GM12878 (cell line): ENCODE data around the gene RMDN3.

ENCODE experiments used
- FOS ChIP-seq: IDR thresholded peaks from 3 replicates; pipeline ENCODE4 v1.6.1; 2011; ENCODE audit warnings: borderline replicate concordance; ENCODE audit not compliant: insufficient read length; ENCODE audit errors: extremely low read depth
- HDAC6 ChIP-seq: fragments of 200-600 bp; sonication (generic); IDR thresholded peaks from one replicate; pipeline ENCODE4 v1.8.0; 2017; ENCODE audit warnings: antibody characterized with exemption; ENCODE audit not compliant: unreplicated experiment
- IRF5 ChIP-seq: fragments of 450-650 bp; IDR thresholded peaks from 2 replicates; pipeline ENCODE4 v1.6.1; 2017; ENCODE audit warnings: borderline replicate concordance
- NR2C2 ChIP-seq: IDR thresholded peaks from 2 replicates; pipeline ENCODE4 v1.6.1; 2011; ENCODE audit warnings: borderline replicate concordance, low read depth; ENCODE audit not compliant: control insufficient read depth, insufficient read length
- PAX8 ChIP-seq: fragments of 450-650 bp; IDR thresholded peaks from 2 replicates; pipeline ENCODE4 v1.6.1; 2017; ENCODE audit warnings: mild to moderate bottlenecking, moderate library complexity
- POLR2A ChIP-seq: IDR thresholded peaks from 2 replicates; pipeline ENCODE4 v1.6.1; 2011; ENCODE audit warnings: low read depth, mild to moderate bottlenecking, low read length
- TARDBP ChIP-seq: IDR thresholded peaks from 2 replicates; pipeline ENCODE4 v1.6.1; 2016; ENCODE audit warnings: borderline replicate concordance
- TCF7 ChIP-seq: IDR thresholded peaks from 2 replicates; pipeline ENCODE4 v1.6.1; 2014; ENCODE audit warnings: antibody characterized with exemption, borderline replicate concordance
- WRNIP1 ChIP-seq: IDR thresholded peaks from 2 replicates; pipeline ENCODE4 v1.6.1; 2011; ENCODE audit warnings: low read depth, low read length, improper control_type of control experiment, borderline replicate concordance
- ZBTB33 ChIP-seq: fragments of 450-650 bp; IDR thresholded peaks from 2 replicates; pipeline ENCODE4 v1.6.1; 2017; ENCODE audit warnings: mild to moderate bottlenecking
- ZNF24 ChIP-seq: fragments of 450-650 bp; IDR thresholded peaks from 2 replicates; pipeline ENCODE4 v1.6.1; 2017; ENCODE audit warnings: antibody characterized with exemption, mild to moderate bottlenecking

GRCh38 chr15:40755812-40756208 lies 756 bp upstream of the RMDN3 start:
- no peak for TF ChIP-seq FOS
- no peak for TF ChIP-seq NR2C2
- no peak for TF ChIP-seq HDAC6
- TF ChIP-seq TCF7 = no peak
- TF ChIP-seq ZBTB33 = no peak
- no peak for TF ChIP-seq PAX8
- no peak for TF ChIP-seq POLR2A
- TF ChIP-seq WRNIP1 = no peak
- TF ChIP-seq ZNF24 = no peak
- no peak for TF ChIP-seq IRF5
- TF ChIP-seq TARDBP = no peak
